GM12891 (cell line): ENCODE results near the gene SDE2.
"Not testable (repeated sequence)": the region's sequence is repeated elsewhere in the genome, so short reads cannot be mapped to it uniquely, and the experiment has no call there.

Experiments
- DNase-seq: peaks from one replicate; pipeline ENCODE4 v3.0.0; 2011; ENCODE audit warnings: low spot score; ENCODE audit not compliant: insufficient read length
- FAIRE-seq: peaks from 2 replicates; lab custom pipeline; 2011; peaks lifted over from hg19 to GRCh38; lab: Jason Lieb, UNC
- PAX5 ChIP-seq: IDR thresholded peaks from 2 replicates; pipeline ENCODE4 v1.6.1; 2011; ENCODE audit warnings: low read length, moderate library complexity, mild to moderate bottlenecking; ENCODE audit not compliant: insufficient read depth, severe bottlenecking
- POLR2A ChIP-seq: IDR thresholded peaks from 2 replicates; pipeline ENCODE4 v1.6.1; 2011; ENCODE audit warnings: low read depth, low read length, control low read depth
- POLR2AphosphoS5 ChIP-seq: IDR thresholded peaks from 2 replicates; pipeline ENCODE4 v1.6.1; 2011; ENCODE audit warnings: low read depth, low read length, control low read depth
- POU2F2 ChIP-seq: IDR thresholded peaks from 2 replicates; pipeline ENCODE4 v1.6.1; 2011; ENCODE audit warnings: low read depth, mild to moderate bottlenecking, control low read depth, low read length, moderate library complexity
- SPI1 ChIP-seq: IDR thresholded peaks from 2 replicates; pipeline ENCODE4 v1.6.1; 2011; ENCODE audit warnings: low read depth, low read length, control low read depth
- TAF1 ChIP-seq: IDR thresholded peaks from 2 replicates; pipeline ENCODE4 v1.6.1; 2011; ENCODE audit warnings: low read depth, low read length, control low read depth

The SDE2 gene

GRCh38 chr1:225937048-225937968 lies 61.8 kb downstream of the SDE2 start:
- no peak for TF ChIP-seq POLR2AphosphoS5
- TF ChIP-seq POU2F2: no peak
- no peak for TF ChIP-seq SPI1
- no peak for TF ChIP-seq PAX5
- no peak for TF ChIP-seq TAF1
- TF ChIP-seq POLR2A: no peak
- FAIRE-seq: no peak
- DNase-seq: no peak

- DNase-seq (no peak), FAIRE-seq (no peak)
- TF ChIP-seq POLR2AphosphoS5 (no peak), TAF1 (no peak), POLR2A (no peak), PAX5 (no peak), SPI1 (no peak), POU2F2 (no peak)
Observed at GRCh38 chr1:225936523-225936922, 62.6 kb downstream of the SDE2 start.

DNA sequence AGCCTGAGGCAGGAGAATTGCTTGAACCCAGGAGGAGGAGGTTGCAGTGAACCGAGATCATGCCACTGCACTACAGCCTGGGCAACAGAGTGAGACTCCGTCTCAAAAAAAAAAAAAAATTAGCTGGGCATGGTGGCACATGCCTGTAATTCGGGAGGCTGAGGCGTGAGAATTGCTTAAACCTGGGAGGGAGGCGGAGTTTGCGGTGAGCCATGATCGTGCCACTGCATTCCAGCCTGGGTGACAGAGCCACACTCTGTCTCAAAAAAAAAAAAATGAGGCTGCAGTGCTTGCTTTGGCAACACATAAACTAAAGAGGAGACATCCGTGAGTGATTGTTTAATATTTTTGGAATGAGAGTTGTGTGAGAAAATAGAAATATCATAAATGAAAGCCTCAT lies 63.1 kb downstream of the SDE2 start:
- DNase-seq, FAIRE-seq: not testable (repeated sequence)

DNA sequence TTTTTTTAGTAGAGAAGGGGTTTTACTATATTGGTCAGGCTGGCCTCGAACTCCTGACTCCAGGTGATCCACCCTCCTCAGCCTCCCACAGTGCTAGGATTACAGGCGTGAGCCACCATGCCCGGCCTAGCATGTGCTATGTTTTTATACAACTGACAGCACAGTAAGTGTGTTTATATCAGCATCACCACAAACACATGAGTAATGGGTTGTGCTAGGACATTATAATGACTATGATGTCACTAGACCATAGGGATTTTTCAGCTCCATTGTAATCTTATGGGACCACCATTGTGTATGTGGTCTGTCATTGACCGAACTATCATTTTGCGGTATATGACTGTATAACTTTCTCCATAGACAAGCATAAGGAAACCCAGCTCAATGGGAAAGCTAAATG lies 64.4 kb downstream of the SDE2 start:
- FAIRE-seq (peak; percentile 64), DNase-seq (no peak)
- TF ChIP-seq SPI1 (no peak), POLR2AphosphoS5 (no peak), TAF1 (no peak)

- TF ChIP-seq POU2F2 (no peak), SPI1 (no peak), PAX5 (no peak), TAF1 (no peak), POLR2A (no peak), POLR2AphosphoS5 (no peak)
- FAIRE-seq: no peak
Observed at GRCh38 chr1:225933072-225933471, 66.1 kb downstream of the SDE2 start.

More at GRCh38 chr1:225933072-225933471, 66.1 kb downstream of the SDE2 start:
- DNase-seq: no peak
